HepG2 (cell line): ENCODE measurements around the gene NFIC. TPM values are rescaled to one million over a fixed set of nuclear protein-coding genes. Genes with fewer than 3 reads are reported as not detected.
A peak's percentile ranks its signal among the peaks of the same experiment; 100 is the strongest.

Experiments used
- ATAC-seq: fragments of 200-7000 bp; cut with Tn5 transposase; 3 replicates; pipeline ENCODE4 v1.9.1; 2020; ENCODE audit warnings: mild to moderate bottlenecking, moderate library complexity
- BruUV-seq: library from RNA; stranded (reverse); fragments of 400-500 nt; replicated peaks from 2 replicates; lab custom pipeline; 2021; lab: Mats Ljungman, UMichigan
- CTCF ChIA-PET: fragments of 300-600 bp; formaldehyde crosslinking; extraction: SDS; loops from one replicate; lab custom pipeline; 2021; ENCODE audit warnings: low total read pairs, inconsistent platforms, low intra/inter-chr PET ratio; lab: Yijun Ruan, JAX
- POLR2A ChIA-PET: fragments of 350-600 bp; sonication (Branson Sonifier 250); formaldehyde crosslinking; loops from one replicate; lab custom pipeline; 2020; ENCODE audit warnings: antibody characterized with exemption, inconsistent platforms; lab: Yijun Ruan, JAX
- DNase-seq: peaks from one replicate; pipeline ENCODE4 v3.0.0-alpha.2; 2015; ENCODE audit warnings: low spot score
- FAIRE-seq: peaks from 3 replicates; lab custom pipeline; 2011; peaks lifted over from hg19 to GRCh38; lab: Jason Lieb, UNC
- H2AFZ ChIP-seq: one replicate; pipeline ENCODE4 v1.6.1; 2011; ENCODE audit warnings: low read length, inconsistent platforms
- H3K27ac ChIP-seq: fragments of 300-600 bp; 3 replicates; pipeline ENCODE4 v1.8.0; 2011; ENCODE audit warnings: mixed run types, mild to moderate bottlenecking, mixed read lengths, low read length, inconsistent platforms; ENCODE audit not compliant: insufficient read depth; ENCODE audit errors: extremely low read length
- H3K27me3 ChIP-seq, 2 experiments: fragments of 200-600 bp in 1 of 2; 2 replicates in 1 of 2; 3 replicates in 1 of 2; pipeline versions ENCODE4 v1.6.0 to v1.8.0; 2011; ENCODE audit warnings: low read length in 2 of 2, mild to moderate bottlenecking in 2 of 2, moderate library complexity in 2 of 2, inconsistent platforms in 1 of 2; ENCODE audit not compliant: insufficient read depth in 2 of 2, control insufficient read depth in 1 of 2
- H3K36me3 ChIP-seq, 2 experiments: fragments of 200-600 bp in 1 of 2; replicated peaks in 1 of 2; 2 replicates in 1 of 2; 3 replicates in 1 of 2; pipeline versions ENCODE4 v1.5.1 to v1.8.0; 2011; ENCODE audit warnings: low read length in 2 of 2, inconsistent platforms in 1 of 2; ENCODE audit not compliant: insufficient read depth in 2 of 2, control insufficient read depth in 1 of 2
- H3K4me1 ChIP-seq: 2 replicates; pipeline ENCODE4 v1.5.1; 2012; ENCODE audit warnings: low read length, inconsistent platforms; ENCODE audit not compliant: insufficient read depth
- H3K4me2 ChIP-seq: 2 replicates; pipeline ENCODE4 v1.6.0; 2011; ENCODE audit warnings: low read depth, low read length, inconsistent platforms
- H3K4me3 ChIP-seq, 3 experiments: fragments of 200-600 bp in 1 of 3; sonication (generic), shearing (Covaris generic) in 1 of 3; replicated peaks in 1 of 3; 2 replicates each; pipeline ENCODE4 v1.5.1; 2011 to 2016; ENCODE audit warnings: low read length in 3 of 3, inconsistent platforms in 2 of 3, low read depth in 2 of 3, mild to moderate bottlenecking in 2 of 3, control low read depth in 1 of 3, mixed read lengths in 1 of 3; ENCODE audit not compliant: insufficient read depth in 1 of 3
- H3K79me2 ChIP-seq: one replicate; pipeline ENCODE4 v1.6.1; 2011; ENCODE audit warnings: low read length, inconsistent platforms; ENCODE audit not compliant: insufficient read depth
- H3K9ac ChIP-seq: 2 replicates; pipeline ENCODE4 v1.6.0; 2011; ENCODE audit warnings: mild to moderate bottlenecking, low read depth, low read length, inconsistent platforms; ENCODE audit not compliant: insufficient read depth
- H3K9me3 ChIP-seq: 2 replicates; pipeline ENCODE4 v1.5.1; 2012; ENCODE audit warnings: mild to moderate bottlenecking, low read length
- H4K20me1 ChIP-seq: 2 replicates; pipeline ENCODE4 v1.6.0; 2011; ENCODE audit warnings: inconsistent platforms, mild to moderate bottlenecking, low read length, moderate library complexity; ENCODE audit not compliant: insufficient read depth
- BHLHE40 ChIP-seq: IDR thresholded peaks from 2 replicates; pipeline ENCODE4 v1.6.1; 2011; ENCODE audit warnings: low read length, improper control_type of control experiment
- BORCS8-MEF2B ChIP-seq: sonication (generic); formaldehyde crosslinking; IDR thresholded peaks from 2 replicates; pipeline ENCODE4 v1.8.0; 2022; ENCODE audit warnings: mild to moderate bottlenecking, missing genetic modification reagents
- GABPB1 ChIP-seq: IDR thresholded peaks from 2 replicates; pipeline ENCODE4 v1.6.1; 2016; ENCODE audit warnings: mild to moderate bottlenecking, missing genetic modification reagents, moderate library complexity, missing compliant biosample characterization
- KDM5B ChIP-seq: sonication (generic); formaldehyde crosslinking; IDR thresholded peaks from 2 replicates; pipeline ENCODE4 v1.4.0; 2020; ENCODE audit warnings: missing genetic modification reagents, mild to moderate bottlenecking, borderline replicate concordance
- MLX ChIP-seq: IDR thresholded peaks from 2 replicates; pipeline ENCODE4 v1.6.1; 2016
- PHB2 ChIP-seq: fragments of 450-650 bp; IDR thresholded peaks from 2 replicates; pipeline ENCODE4 v1.6.1; 2018; ENCODE audit not compliant: partially characterized antibody
- ZBTB26 ChIP-seq: IDR thresholded peaks from 2 replicates; pipeline ENCODE4 v1.6.1; 2016; ENCODE audit warnings: missing compliant biosample characterization, missing genetic modification reagents, borderline replicate concordance
- ZBTB34 ChIP-seq: sonication (generic); formaldehyde crosslinking; IDR thresholded peaks from 2 replicates; pipeline ENCODE4 v1.8.0; 2022; ENCODE audit warnings: mild to moderate bottlenecking, missing genetic modification reagents
- ZNF251 ChIP-seq: sonication (generic); formaldehyde crosslinking; IDR thresholded peaks from 2 replicates; pipeline ENCODE4 v1.9.0; 2021; ENCODE audit warnings: mild to moderate bottlenecking, missing genetic modification reagents
- ZNF552 ChIP-seq: sonication (generic); formaldehyde crosslinking; IDR thresholded peaks from 2 replicates; pipeline ENCODE4 v1.9.0; 2022; ENCODE audit warnings: missing genetic modification reagents, mild to moderate bottlenecking, borderline replicate concordance
- ZNF687 ChIP-seq: sonication (generic); formaldehyde crosslinking; IDR thresholded peaks from 2 replicates; pipeline ENCODE4 v1.5.1; 2020; ENCODE audit warnings: mild to moderate bottlenecking, missing genetic modification reagents, moderate library complexity
- ZNF724P ChIP-seq: sonication (generic); formaldehyde crosslinking; IDR thresholded peaks from 2 replicates; pipeline ENCODE4 v1.8.0; 2022; ENCODE audit warnings: missing genetic modification reagents, borderline replicate concordance
- ZNF850 ChIP-seq: sonication (generic); formaldehyde crosslinking; conservative IDR thresholded peaks from 2 replicates; pipeline ENCODE4 v1.9.0; 2021; ENCODE audit warnings: mild to moderate bottlenecking, missing genetic modification reagents
- ZSCAN5A ChIP-seq: sonication (generic); formaldehyde crosslinking; IDR thresholded peaks from 2 replicates; pipeline ENCODE4 v1.8.0; 2022; ENCODE audit warnings: mild to moderate bottlenecking, missing genetic modification reagents, borderline replicate concordance
- WGBS: methylation state at CpG from one replicate; pipeline ENCODE4 v1.1.6; 2017; ENCODE audit warnings: low lambda C conversion rate; 5-methylcytosine and 5-hydroxymethylcytosine counted together
- in situ Hi-C: cut with HindIII; loops from 2 replicates; pipeline ENCODE4 v1.10.0; 2017; ENCODE audit warnings: low pct_unique_long_range_greater_than_20kb; ENCODE audit not compliant: extremely low pct_ligation_motif_present
- intact Hi-C: fragments of 100-400 bp; cut with micrococcal nuclease; formaldehyde crosslinking; loops from one replicate; pipeline ENCODE4 v1.10.0; 2022; ENCODE audit not compliant: unreplicated experiment
- polyA plus RNA-seq, 8 experiments: library from polyadenylated mRNA; depleted of rRNA in 3 of 8; stranded (reverse) in 7 of 8; unstranded in 1 of 8; fragments of >200 nt; fragmentation: Illumina TruSeq in 4 of 8; extraction: Trizol in 4 of 8; gene quantifications; 2 replicates each; pipeline versions ENCODE4 v1.2.1 to v1.2.3, GENCODE V29; 2011 to 2016; ENCODE audit warnings: low read depth in 4 of 8, missing spikeins in 1 of 8, mixed read lengths in 1 of 8; ENCODE audit not compliant: insufficient read depth in 1 of 8
- total RNA-seq, 5 experiments: library from RNA; depleted of rRNA; stranded (reverse); fragments of >200 nt; fragmentation: Illumina TruSeq; extraction: Trizol; gene quantifications; 2 replicates each; pipeline ENCODE4 v1.2.3, GENCODE V29; 2016; ENCODE audit warnings: low read depth in 1 of 5

Gene NFIC
- total and polyA plus RNA-seq, 2 of the 13 experiments (the other 11 are each of a cell fraction or from before 2014, with no cell fraction given) = 1.3 to 2.5 TPM

GRCh38 chr19:3451451-3451866 is 85.1 kb downstream of the NFIC start:
- in situ Hi-C loops = no loop called here
- FAIRE-seq (no peak), ATAC-seq (peak; percentile 41), DNase-seq (no peak)
- Histone ChIP-seq H3K4me2 (no peak overlapping the region), H3K9ac (no peak overlapping the region), H3K79me2 (no peaks in the 10 kb centered on the region), H4K20me1 (0 out of 2 replicates have a peak, but pooled peaks cover 2% of the 10 kb centered on the region), H3K9me3 (no peaks in the 10 kb centered on the region), H2AFZ (no peak overlapping the region), H3K27me3 (no peaks in the 10 kb centered on the region), H3K4me1 (peaks cover 16% of the 10 kb centered on the region), H3K36me3 (peaks cover 6 to 24% of the 10 kb centered on the region in 2 experiments; a peak in 4 of 5 replicates), H3K4me3 (no peak overlapping the region), H3K27ac (peak overlapping the region; percentile 21)
- intact Hi-C loops = no loop called here
- WGBS = 30% methylated on average over 10 of the region's 10 CpGs
- BruUV-seq = no TSS peak
- POLR2A ChIA-PET = no interaction called here
- CTCF ChIA-PET = no interaction called here
- TF ChIP-seq BORCS8-MEF2B (CRISPR knock-in tag) (no peak), ZNF552 (no peak), ZNF724P (CRISPR knock-in tag) (no peak), ZNF251 (no peak), ZSCAN5A (CRISPR knock-in tag) (no peak), PHB2 (no peak), ZNF850 (CRISPR knock-in tag) (no peak), BHLHE40 (peak; percentile 64), ZBTB26 (CRISPR knock-in tag) (no peak), GABPB1 (peak; percentile 15; the same call in 1 of the 2 replicates), MLX (peak; percentile 32; the same call in 1 of the 2 replicates), ZNF687 (CRISPR knock-in tag) (peak; percentile 30; the same call in 1 of the 2 replicates), KDM5B (no peak), ZBTB34 (CRISPR knock-in tag) (no peak)
